Transverse colon (tissue), 3 donors: ENCODE data around the gene GRIA4.

Experiments
- CTCF ChIP-seq, 5 experiments: fragments of 200-600 bp in 3 of 5; fragments of 450-650 bp in 2 of 5; sonication (generic) in 3 of 5; IDR thresholded peaks; 1 replicate in 2 of 5; 2 replicates in 3 of 5; pipeline ENCODE4 v1.5.1; 2016 to 2017; ENCODE audit warnings: antibody characterized with exemption in 5 of 5, inconsistent platforms in 3 of 5, mild to moderate bottlenecking in 2 of 5, moderate library complexity in 1 of 5
- EP300 ChIP-seq: sonication (generic); formaldehyde crosslinking; IDR thresholded peaks from one replicate; pipeline ENCODE4 v1.6.1; 2017; ENCODE audit warnings: antibody characterized with exemption, low read depth

- TF ChIP-seq EP300 (no peak), CTCF (IDR thresholded peaks at IDR 0.05) (no peak)
These were observed 103.8 kb downstream of the GRIA4 start for GRCh38 chr11:105713696-105714095.
